ENCODE data around the gene PLXNA4.

DNA sequence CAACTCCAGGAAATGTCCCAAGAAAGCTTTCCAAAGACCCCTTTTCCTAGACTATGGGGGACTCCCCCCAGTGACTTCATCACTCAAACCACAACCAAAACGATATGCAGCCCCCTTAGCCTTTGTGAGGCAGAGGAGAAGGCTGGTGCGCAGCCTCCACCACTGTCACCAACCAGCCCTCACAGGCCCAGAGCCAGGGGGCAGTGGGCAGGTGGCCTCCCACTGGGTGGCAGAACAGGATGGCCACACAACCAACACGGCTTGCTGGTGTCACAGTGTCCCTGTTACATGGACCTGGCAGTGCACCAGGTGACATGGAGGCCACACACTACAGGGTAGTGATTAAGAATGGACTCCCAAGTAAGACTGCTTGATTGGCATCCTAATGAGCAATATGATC is 172.0 kb downstream of the PLXNA4 start:
- TF ChIP-seq, protein P1, sequence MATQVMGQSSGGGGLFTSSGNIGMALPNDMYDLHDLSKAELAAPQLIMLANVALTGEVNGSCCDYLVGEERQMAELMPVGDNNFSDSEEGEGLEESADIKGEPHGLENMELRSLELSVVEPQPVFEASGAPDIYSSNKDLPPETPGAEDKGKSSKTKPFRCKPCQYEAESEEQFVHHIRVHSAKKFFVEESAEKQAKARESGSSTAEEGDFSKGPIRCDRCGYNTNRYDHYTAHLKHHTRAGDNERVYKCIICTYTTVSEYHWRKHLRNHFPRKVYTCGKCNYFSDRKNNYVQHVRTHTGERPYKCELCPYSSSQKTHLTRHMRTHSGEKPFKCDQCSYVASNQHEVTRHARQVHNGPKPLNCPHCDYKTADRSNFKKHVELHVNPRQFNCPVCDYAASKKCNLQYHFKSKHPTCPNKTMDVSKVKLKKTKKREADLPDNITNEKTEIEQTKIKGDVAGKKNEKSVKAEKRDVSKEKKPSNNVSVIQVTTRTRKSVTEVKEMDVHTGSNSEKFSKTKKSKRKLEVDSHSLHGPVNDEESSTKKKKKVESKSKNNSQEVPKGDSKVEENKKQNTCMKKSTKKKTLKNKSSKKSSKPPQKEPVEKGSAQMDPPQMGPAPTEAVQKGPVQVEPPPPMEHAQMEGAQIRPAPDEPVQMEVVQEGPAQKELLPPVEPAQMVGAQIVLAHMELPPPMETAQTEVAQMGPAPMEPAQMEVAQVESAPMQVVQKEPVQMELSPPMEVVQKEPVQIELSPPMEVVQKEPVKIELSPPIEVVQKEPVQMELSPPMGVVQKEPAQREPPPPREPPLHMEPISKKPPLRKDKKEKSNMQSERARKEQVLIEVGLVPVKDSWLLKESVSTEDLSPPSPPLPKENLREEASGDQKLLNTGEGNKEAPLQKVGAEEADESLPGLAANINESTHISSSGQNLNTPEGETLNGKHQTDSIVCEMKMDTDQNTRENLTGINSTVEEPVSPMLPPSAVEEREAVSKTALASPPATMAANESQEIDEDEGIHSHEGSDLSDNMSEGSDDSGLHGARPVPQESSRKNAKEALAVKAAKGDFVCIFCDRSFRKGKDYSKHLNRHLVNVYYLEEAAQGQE (IDR thresholded peaks at IDR 0.05; ENCODE audit: insufficient read depth in 1 of 2, low read depth in 2 of 2, low read length in 2 of 2) = no peak
- TF ChIP-seq SIN3A (IDR thresholded peaks at IDR 0.05; ENCODE audit: borderline replicate concordance, insufficient read depth, low read length) (no peak), TAF1 (IDR thresholded peaks at IDR 0.05; ENCODE audit: borderline replicate concordance, insufficient read depth, low read length) (no peak)
